HAP-1 (cell line): ENCODE measurements around the gene MEGF9.

ENCODE experiments used
- DNase-seq, 2 experiments: peaks; one replicate each; pipeline ENCODE4 v3.0.0-alpha.2; 2016 to 2020; ENCODE audit warnings: low spot score in 2 of 2
- H3K27me3 ChIP-seq: fragments of 250-450 bp; sonication (Bioruptor Pico); 2 replicates; pipeline ENCODE4 v1.5.1; 2020; ENCODE audit warnings: low read depth, mild to moderate bottlenecking, moderate library complexity
- H3K36me3 ChIP-seq: fragments of 250-450 bp; sonication (Bioruptor Pico); replicated peaks from 2 replicates; pipeline ENCODE4 v1.5.1; 2020; ENCODE audit warnings: mild to moderate bottlenecking
- H3K4me1 ChIP-seq: fragments of 250-450 bp; sonication (Bioruptor Pico); 2 replicates; pipeline ENCODE4 v1.5.1; 2020; ENCODE audit warnings: mild to moderate bottlenecking
- H3K4me3 ChIP-seq: fragments of 250-450 bp; sonication (Bioruptor Pico); 2 replicates; pipeline ENCODE4 v1.5.1; 2020; ENCODE audit warnings: mild to moderate bottlenecking, moderate library complexity
- H3K9me3 ChIP-seq: fragments of 250-450 bp; sonication (Bioruptor Pico); 2 replicates; pipeline ENCODE4 v1.5.1; 2020; ENCODE audit warnings: mild to moderate bottlenecking, moderate library complexity
- in situ Hi-C: fragments of 300-500 bp; cut with MboI; formaldehyde crosslinking; loops from 3 replicates; pipeline ENCODE4 v1.14.3; 2020; ENCODE audit warnings: low sequenced_read_pairs, inconsistent platforms, mixed read lengths

MEGF9 gene

GRCh38 chr9:120683150-120683549 is 31.1 kb downstream of the MEGF9 start:
- H3K9me3 ChIP-seq = no peaks in the 10 kb centered on the region
- no peaks in the 10 kb centered on the region for H3K27me3 ChIP-seq
- in situ Hi-C loops = no loop called here
- no peaks in the 10 kb centered on the region for H3K36me3 ChIP-seq
- peaks cover 43% of the 10 kb centered on the region for H3K4me1 ChIP-seq
- DNase-seq = no peak
- no peak overlapping the region for H3K4me3 ChIP-seq

DNA sequence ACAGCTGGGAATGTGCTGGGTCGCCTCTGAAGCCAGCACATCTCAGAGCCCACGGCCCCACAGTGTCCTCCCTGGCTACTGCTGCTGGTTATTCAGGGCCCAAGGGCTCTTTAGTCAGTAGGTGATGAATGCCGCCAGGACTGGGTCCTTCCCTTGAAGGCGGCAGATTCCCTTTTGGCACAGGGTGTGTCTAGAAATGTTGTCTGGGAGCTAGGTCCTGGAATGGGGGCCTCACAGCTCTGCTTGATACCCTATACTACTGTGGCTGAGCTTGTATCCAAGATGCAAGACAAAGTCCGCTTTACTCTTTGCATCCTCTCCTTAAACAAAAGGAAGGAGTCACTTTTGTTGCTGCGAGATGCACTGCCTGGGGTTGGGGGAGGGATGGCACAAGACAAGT is 33.1 kb downstream of the MEGF9 start:
- in situ Hi-C loops = no loop called here
- H3K4me1 ChIP-seq = peaks cover 49% of the 10 kb centered on the region
- H3K4me3 ChIP-seq = no peak overlapping the region
- H3K27me3 ChIP-seq = no peaks in the 10 kb centered on the region
- no peaks in the 10 kb centered on the region for H3K9me3 ChIP-seq
- no peaks in the 10 kb centered on the region for H3K36me3 ChIP-seq
- DNase-seq = no peak

GRCh38 chr9:120680579-120680978 is 33.7 kb downstream of the MEGF9 start:
- H3K4me3 ChIP-seq = no peak overlapping the region
- in situ Hi-C loops = no loop called here
- H3K36me3 ChIP-seq = no peaks in the 10 kb centered on the region
- no peaks in the 10 kb centered on the region for H3K9me3 ChIP-seq
- no peaks in the 10 kb centered on the region for H3K27me3 ChIP-seq
- DNase-seq = no peak
- H3K4me1 ChIP-seq = peaks cover 49% of the 10 kb centered on the region

DNA sequence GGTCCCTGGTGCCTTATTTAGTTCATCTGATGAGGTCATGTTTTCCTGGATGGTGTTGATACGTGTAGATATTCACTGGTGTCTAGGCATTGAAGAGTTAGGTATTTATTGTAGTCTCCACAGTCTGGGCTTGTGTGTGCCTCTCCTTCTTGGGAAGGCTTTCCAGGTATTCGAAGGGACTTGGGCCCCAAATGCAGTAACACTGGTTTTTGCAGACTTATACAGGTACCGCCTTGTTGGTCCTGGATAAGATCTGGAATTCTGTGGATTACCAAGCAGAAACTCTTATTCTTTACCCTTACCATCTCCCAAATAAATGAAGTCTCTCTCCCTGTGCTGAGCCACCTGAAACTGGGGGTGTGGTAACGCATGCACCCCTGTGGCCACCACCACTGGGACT is 34.1 kb downstream of the MEGF9 start:
- Histone ChIP-seq H3K4me1 (peaks cover 46% of the 10 kb centered on the region), H3K4me3 (no peak overlapping the region), H3K27me3 (no peaks in the 10 kb centered on the region), H3K9me3 (no peaks in the 10 kb centered on the region), H3K36me3 (no peaks in the 10 kb centered on the region)
- in situ Hi-C loops = no loop called here
- no peak for DNase-seq

DNA sequence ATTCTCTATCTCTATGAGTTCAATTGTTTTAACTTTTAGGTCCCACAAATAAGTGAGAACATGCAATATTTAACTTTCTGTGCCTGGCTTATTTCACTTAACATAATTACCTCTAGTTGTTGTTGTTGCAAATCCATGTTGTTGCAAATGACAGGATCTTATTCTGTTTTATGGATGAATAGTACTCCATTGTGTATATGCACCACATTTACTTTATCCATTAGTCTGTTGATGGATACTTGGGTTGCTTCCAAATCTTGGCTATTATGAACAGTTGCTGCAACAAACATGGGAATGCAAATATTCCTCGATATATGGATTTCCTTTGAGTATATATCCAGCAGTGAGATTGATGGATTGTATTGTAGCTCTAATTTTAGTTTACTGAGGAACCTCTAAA is 36.3 kb downstream of the MEGF9 start:
- in situ Hi-C loops = no loop called here
- Histone ChIP-seq H3K4me3 (no peak overlapping the region), H3K4me1 (peaks cover 26% of the 10 kb centered on the region), H3K27me3 (no peaks in the 10 kb centered on the region), H3K36me3 (no peaks in the 10 kb centered on the region), H3K9me3 (no peaks in the 10 kb centered on the region)
- DNase-seq = peak in 1 of 2 experiments; percentile 40

DNA sequence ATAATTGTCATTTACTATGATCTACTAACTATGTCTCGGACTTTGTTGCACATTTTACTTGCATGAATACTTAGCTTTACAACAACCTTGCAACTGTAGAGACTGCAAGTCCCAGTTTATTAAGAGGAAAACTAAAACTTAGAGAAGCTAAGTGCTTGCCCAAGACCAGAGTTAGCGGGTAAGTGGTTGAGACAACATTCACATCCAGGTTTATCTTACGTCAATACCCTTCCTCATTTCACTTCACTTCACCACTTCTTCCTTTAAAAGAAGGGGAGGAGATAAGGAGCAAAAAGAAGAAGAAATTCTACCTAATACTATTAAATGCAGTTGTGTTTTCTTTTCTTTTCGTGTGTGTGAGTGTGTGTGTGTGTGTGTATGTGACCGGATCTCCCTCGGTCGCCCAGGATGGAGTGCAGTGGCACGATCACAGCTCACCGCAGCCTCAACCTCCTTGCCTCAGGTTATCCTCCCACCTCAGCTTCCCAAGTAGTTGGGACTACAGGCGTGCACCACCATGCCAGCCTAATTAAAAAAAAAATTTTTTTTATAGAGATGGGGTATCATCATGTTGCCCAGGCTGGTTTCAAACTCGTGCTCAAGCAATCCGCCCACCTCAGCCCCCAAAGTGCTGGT is 37.4 kb downstream of the MEGF9 start:
- Histone ChIP-seq H3K36me3 (no peaks in the 10 kb centered on the region), H3K4me1 (peaks cover 15% of the 10 kb centered on the region), H3K4me3 (no peak overlapping the region), H3K9me3 (no peaks in the 10 kb centered on the region), H3K27me3 (no peaks in the 10 kb centered on the region)
- DNase-seq = no peak
- in situ Hi-C loops = no loop called here

- in situ Hi-C loops = no loop called here
- no peak for DNase-seq
- Histone ChIP-seq H3K27me3 (no peaks in the 10 kb centered on the region), H3K4me3 (no peak overlapping the region), H3K9me3 (peaks cover 3% of the 10 kb centered on the region; the same call in 1 of the 2 replicates), H3K4me1 (peaks cover 43% of the 10 kb centered on the region), H3K36me3 (no peaks in the 10 kb centered on the region)
Observed at GRCh38 chr9:120668399-120668798, 45.9 kb downstream of the MEGF9 start.

DNA sequence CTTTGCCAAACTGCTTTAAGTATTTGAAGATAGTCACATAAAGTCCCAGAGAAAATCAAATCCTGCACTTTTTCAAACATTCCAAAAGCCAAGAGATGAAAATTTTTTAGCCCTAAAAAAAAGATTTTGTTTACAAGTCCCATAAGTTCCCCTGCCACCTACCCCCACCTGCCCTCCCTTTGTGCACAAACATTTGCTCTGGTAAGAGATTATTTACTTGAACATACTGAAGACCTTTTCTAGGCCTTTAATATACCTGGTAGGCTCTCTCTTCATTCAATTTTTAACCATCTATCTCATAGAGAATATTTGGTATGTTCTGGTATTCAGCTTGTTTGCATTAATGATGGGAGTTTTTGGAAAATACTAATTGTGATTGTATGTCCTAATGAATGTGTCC is 50.3 kb downstream of the MEGF9 start:
- no peak for DNase-seq
- in situ Hi-C loops = no loop called here
- no peaks in the 10 kb centered on the region for H3K36me3 ChIP-seq

GRCh38 chr9:120663380-120663779 is 50.9 kb downstream of the MEGF9 start:
- in situ Hi-C loops = no loop called here
- Histone ChIP-seq H3K36me3 (no peaks in the 10 kb centered on the region), H3K4me3 (no peak overlapping the region), H3K9me3 (peaks cover 3% of the 10 kb centered on the region; the same call in 1 of the 2 replicates), H3K4me1 (peaks cover 38% of the 10 kb centered on the region), H3K27me3 (no peaks in the 10 kb centered on the region)
- no peak for DNase-seq

More for the DNA sequence above, 50.3 kb downstream of the MEGF9 start:
- H3K27me3 ChIP-seq = no peaks in the 10 kb centered on the region
- peaks cover 44% of the 10 kb centered on the region for H3K4me1 ChIP-seq
- no peak overlapping the region for H3K4me3 ChIP-seq
- H3K9me3 ChIP-seq = peaks cover 3% of the 10 kb centered on the region; the same call in 1 of the 2 replicates

- Histone ChIP-seq H3K4me1 (peaks cover 32% of the 10 kb centered on the region), H3K9me3 (peaks cover 3% of the 10 kb centered on the region; the same call in 1 of the 2 replicates), H3K27me3 (no peaks in the 10 kb centered on the region), H3K36me3 (no peaks in the 10 kb centered on the region), H3K4me3 (no peak overlapping the region)
- DNase-seq = no peak
- in situ Hi-C loops = no loop called here
Observed at GRCh38 chr9:120662513-120662912, 51.8 kb downstream of the MEGF9 start.

DNA sequence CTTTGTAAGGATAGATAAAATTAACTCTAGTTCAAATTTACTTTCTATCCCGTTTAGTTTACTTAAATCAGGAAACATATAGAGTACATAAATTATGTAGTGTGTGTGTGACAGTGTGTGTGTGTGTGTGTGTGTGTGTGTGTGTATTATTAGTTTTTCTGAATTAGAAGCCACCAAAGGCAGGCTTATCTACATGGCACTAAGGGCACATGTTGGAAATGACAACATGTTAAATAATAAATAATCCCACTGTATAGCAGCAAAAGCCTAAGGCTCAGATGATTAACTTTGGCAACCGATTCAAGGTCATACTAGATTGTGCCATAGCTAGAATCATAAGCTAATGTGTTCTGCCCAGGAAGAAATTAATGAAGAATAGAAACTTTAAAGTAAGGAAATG is 54.6 kb downstream of the MEGF9 start:
- Histone ChIP-seq H3K4me3 (no peak overlapping the region), H3K27me3 (no peaks in the 10 kb centered on the region), H3K4me1 (peaks cover 31% of the 10 kb centered on the region), H3K36me3 (no peaks in the 10 kb centered on the region), H3K9me3 (no peaks in the 10 kb centered on the region)
- in situ Hi-C loops = no loop called here
- no peak for DNase-seq

- H3K4me1 ChIP-seq = peaks cover 26% of the 10 kb centered on the region
- no peaks in the 10 kb centered on the region for H3K27me3 ChIP-seq
- no peaks in the 10 kb centered on the region for H3K9me3 ChIP-seq
- H3K36me3 ChIP-seq = no peaks in the 10 kb centered on the region
- H3K4me3 ChIP-seq = no peak overlapping the region
- in situ Hi-C loops = no loop called here
- no peak for DNase-seq
Observed at GRCh38 chr9:120659209-120659608, 55.1 kb downstream of the MEGF9 start.

DNA sequence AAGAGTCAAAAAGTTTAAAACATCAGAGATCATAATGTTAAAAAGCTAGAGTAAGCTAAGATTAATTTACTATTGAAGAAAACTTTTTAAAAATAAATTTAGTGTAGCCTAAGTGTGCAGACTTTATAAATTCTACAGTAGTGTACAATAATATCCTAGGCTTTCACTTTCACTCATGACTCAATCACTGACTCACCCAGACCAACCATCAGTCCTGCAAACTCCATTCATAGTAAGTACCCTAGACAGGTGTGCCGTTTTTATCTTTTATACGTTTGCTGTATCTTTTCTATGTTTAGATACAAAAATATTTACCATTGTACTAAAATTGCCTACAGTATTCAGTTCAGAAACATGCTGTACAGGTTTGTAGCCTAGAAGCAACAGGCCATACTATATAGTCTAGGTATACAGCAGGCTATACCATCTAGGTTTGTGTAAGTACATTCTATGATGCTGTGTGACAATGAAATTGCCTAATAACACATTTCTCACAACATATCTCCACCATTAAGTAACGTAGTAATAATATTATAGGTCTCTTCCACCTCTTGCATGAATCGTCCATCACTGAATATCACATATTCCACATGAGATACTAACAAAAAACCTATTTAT is 59.2 kb downstream of the MEGF9 start:
- H3K4me3 ChIP-seq = no peak overlapping the region
- no peaks in the 10 kb centered on the region for H3K27me3 ChIP-seq
- no peak for DNase-seq
- in situ Hi-C loops = no loop called here
- peaks cover 9% of the 10 kb centered on the region for H3K4me1 ChIP-seq
- no peaks in the 10 kb centered on the region for H3K36me3 ChIP-seq
- no peaks in the 10 kb centered on the region for H3K9me3 ChIP-seq

GRCh38 chr9:120654272-120654671 is 60.0 kb downstream of the MEGF9 start:
- in situ Hi-C loops = no loop called here
- H3K36me3 ChIP-seq = no peaks in the 10 kb centered on the region
- no peak for DNase-seq
- no peaks in the 10 kb centered on the region for H3K9me3 ChIP-seq
- no peak overlapping the region for H3K4me3 ChIP-seq
- H3K27me3 ChIP-seq = no peaks in the 10 kb centered on the region
- H3K4me1 ChIP-seq = peaks cover 9% of the 10 kb centered on the region
